ENCODE measurements around the gene ROBO3.

Gene ROBO3

GRCh38 chr11:124892750-124893454, 27.7 kb downstream of the ROBO3 start:
- DNase-seq = peak in 1 of 2 donors; percentile 13

GRCh38 chr11:124893781-124894401, 28.7 kb downstream of the ROBO3 start:
- peak in 1 of 2 donors; percentile 11 for DNase-seq

DNA sequence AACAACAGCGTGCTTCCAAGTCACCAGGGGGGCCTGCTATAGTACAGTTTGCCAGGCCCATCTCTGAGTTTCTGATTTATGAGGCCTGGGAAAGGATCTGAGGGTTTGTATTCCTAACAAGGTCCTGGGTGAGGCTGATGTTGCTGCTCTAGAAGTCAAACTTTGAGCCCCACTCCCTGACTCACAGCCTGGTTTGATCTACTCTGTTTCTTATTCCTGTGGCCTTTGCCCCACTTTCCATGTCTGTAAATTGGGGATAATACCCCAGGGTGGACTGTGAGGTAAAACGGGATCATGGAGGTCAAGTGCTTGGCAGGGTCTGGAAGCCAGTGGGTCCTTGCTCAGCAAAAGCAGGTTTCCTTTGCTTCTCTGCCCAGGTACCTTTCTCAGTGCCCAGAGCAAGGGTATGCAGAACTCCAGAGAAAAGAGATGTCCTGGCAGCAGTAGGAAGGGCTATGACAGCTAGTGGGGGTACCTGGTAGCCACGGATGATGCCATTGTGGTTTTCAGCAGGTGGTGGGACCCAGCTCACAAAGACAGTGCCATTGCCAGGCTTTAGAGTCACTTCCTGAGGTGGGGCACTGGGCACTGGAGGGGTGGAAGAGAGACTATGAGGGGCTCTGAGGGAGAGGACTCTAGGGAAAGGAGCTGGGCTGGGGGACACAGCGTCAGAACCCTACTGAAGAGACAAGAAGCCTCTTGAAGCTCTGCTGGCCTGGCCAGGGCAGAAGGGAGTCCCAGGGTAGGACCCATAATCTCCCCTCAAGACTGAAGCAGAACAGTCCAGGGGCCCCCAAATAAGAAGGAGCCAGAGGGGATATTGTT, 29.6 kb downstream of the ROBO3 start:
- peak in 1 of 2 donors; percentile 6 for DNase-seq

DNA sequence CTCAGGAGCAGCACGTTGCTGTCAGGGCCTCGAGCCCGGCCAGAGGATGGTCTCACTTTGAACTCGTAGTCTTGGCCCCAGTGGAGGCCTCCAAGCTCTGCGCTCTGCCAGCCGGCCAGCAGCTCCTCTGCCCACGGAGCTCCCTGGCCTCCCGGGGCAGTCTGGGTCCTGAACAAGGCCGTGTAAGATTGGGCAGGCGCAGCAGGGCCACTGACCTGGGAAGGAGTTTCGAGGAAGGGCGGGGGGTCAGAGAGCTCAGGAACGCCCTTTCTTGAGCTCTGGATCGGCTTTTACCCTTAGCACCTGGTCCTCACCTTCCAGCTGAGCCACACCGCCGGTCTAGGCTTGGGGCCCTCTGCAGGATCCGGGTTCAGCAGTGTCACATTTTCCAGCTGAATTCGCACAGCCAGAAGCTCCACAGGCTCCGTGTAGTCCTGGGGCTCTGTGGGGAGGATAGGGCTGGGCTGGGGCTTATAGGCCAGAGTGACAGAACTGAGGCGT, 30.3 kb downstream of the ROBO3 start:
- peak in 1 of 2 donors; percentile 9 for DNase-seq

DNA sequence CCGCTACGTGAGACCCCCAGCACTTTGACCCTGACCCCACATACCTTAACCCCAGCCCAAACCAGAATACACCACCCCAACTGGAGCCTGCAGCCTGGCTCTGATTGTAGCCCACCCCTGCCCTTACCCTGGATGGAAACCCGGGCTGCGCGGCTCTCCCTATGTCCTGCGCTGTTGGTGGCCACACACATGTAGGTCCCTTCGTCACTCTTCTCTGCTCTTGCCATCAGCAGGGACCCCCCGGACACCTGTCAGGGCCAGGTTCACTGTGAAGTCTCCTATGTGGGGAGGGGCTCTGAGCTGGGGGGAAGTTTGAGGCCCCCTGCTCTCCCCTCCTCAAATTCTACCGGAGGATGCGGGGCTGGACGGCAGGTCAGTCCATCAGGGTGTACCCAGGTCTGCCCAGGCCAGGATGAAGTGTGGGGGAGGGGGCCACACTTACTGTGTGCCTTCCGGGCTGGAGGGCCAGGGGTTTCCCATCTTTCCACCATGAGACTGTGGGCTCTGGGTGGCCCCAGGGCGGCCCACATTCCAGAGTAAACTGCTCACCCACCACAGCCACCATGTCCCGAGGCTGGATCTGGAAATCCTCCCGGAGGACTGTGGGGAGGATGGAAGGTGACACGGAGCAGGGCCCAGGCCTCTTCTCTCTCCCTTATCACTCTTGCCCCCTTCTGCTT, 31.0 kb downstream of the ROBO3 start:
- peak in 1 of 2 donors; percentile 11 for DNase-seq

DNA sequence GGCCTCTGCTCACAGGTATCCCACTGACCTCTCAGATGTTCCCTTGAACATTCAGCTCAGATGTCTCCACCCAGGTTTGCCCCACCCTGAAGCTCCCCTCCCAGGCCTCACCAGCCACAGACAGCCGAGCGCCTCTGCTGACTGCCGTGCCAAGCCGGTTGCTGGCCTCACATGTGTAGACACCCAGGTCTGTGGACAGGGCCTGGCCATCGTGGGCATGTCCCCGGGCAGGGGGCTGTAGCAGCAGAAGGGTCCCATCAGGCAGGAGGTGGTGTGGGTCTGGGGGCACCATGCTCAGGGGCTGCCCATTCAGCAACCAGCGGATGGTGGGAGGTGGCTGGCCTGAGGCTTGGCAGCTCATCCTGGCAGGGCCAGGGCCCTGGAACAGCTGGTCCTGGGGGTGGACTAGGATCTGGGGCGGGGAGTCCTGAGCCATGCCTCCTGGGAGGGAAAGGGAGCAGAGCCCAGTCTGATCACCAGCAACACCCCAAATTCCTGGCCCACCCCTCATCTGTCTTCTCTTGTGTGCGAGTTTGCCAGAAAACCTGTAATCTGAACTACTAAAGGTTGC, 31.7 kb downstream of the ROBO3 start:
- peak in 1 of 2 donors; percentile 11 for DNase-seq

- peak in 1 of 2 donors; percentile 12 for DNase-seq
These were observed 32.5 kb downstream of the ROBO3 start, which contains the start of gene ROBO4 for GRCh38 chr11:124897674-124898262. Gene ROBO4 (minus strand): TSS chr11:124897865. CDS start chr11:124897795, 70 bp downstream.

GRCh38 chr11:124898263-124898680, 33.0 kb downstream of the ROBO3 start:
- DNase-seq = no peak

DNA sequence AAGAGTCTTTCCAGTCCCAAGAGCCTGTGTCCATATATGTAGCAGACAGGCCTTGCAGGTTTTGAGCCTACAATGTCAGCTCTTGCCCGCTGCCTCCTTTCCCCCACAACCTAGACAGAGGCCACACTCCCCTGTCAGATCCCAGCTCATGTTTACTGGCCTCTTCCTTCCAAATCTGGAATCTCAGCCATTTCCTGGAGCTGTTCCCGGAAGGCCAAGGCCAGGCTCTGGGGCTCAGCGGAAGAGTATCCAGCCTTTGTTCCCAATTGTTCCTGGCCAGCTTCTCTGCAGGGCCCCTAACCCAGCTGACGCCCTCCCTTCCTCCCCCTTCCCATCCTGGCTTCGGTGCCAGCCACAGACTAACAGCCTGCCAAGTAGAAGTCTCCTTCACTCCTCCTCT, 33.5 kb downstream of the ROBO3 start:
- peak in 1 of 2 donors; percentile 4 for DNase-seq

DNA sequence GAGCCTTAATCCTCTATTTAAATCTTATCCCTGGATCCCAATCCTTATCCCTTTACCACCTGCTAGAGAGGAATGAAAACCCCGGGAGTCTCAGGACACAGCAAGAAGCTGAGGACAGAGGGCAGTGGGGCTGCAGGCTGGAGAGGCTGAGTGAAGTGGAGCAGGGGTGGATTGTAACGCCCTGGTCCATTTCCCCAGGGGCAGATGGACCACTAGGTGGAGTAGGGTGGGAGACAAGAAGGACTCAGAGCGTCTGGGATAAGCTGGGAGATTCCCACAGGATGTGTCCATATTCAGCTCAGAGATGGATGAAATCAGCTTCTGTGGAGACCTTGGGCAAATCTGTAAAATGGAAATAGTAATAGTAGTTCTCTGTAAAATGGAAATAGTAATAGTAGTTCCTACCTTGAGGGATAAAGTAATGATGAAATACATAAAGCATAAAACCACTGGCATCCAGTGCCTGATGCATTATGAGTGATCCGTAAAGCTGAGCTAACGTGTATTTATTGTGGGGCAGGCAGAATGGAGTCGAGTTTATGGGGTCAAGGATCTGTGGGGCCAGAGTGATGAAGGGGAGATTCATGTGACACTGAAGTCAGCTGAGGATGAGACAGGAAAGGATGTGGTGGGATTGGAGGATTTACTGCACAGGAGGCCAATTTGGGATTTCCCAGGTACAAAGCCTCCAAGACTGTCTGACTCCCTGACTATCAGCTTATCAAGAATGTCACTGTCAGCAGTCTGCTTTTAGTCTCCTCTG, 34.3 kb downstream of the ROBO3 start:
- peak in 1 of 2 donors; percentile 15 for DNase-seq

GRCh38 chr11:124900464-124900863, 35.2 kb downstream of the ROBO3 start:
- DNase-seq = no peak

- no peak for DNase-seq
These were observed 37.4 kb downstream of the ROBO3 start for GRCh38 chr11:124902616-124903015.

DNA sequence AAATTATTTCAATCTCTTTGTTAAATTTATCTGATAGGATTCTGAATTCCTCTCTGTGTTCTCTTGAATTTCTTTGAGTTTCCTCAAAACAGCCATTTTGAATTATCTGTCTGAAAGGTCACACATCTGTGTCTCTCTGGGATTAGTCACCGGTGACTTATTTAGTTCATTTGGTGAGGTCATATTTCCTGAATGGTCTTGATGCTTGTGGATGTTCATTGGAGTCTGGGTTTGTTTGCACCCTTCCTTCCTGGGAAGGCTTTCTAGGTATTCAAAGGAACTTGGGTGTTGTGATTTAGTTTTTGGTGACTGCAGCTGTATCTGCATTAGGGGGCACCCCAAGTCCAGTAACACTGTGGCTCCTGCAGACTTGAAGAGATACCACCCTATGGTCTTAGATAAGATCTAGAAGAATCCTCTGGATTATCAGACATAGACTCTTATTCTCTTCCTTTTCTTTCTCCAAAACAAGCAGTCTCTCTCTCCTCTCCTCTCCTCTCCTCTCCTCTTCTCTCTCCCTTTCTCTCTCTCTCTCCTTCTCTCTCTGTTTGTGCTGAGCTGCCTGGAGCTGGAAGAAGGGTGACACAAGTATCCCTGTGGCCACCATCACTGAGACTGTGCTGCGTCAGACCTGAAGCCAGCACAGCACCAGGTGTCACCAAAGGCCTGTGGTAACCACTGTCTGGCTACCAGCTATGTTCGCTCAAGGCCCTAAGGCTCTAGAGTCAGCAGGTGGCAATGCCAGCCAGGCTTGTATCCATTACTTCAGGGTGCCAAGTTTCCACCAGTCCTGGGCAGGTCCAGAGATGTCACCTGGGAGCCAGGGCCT, 50.5 kb downstream of the ROBO3 start:
- no peak for DNase-seq

DNA sequence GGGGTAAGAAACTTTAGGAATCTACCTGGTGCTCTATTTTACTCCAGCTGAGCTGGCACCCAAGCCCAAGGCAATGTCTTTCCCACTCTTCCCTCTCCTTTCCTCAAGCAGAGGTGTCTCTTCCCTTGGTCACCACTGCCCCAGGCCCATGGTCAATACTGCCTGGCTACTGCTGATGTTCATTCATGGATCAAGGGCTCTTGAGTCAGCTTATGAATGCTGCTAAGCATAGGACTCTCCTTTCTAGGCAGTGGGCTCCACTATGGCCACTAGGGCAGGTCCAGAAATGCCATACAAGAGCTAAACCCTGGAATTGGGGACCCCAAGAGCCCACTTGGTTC, 51.1 kb downstream of the ROBO3 start:
- no peak for DNase-seq

GRCh38 chr11:124917115-124917637, 51.9 kb downstream of the ROBO3 start:
- no peak for DNase-seq

GRCh38 chr11:124918950-124919349, 53.7 kb downstream of the ROBO3 start, which contains the start of gene HEPN1:
Gene HEPN1 (plus strand): TSS chr11:124919250.
- DNase-seq = no peak

DNA sequence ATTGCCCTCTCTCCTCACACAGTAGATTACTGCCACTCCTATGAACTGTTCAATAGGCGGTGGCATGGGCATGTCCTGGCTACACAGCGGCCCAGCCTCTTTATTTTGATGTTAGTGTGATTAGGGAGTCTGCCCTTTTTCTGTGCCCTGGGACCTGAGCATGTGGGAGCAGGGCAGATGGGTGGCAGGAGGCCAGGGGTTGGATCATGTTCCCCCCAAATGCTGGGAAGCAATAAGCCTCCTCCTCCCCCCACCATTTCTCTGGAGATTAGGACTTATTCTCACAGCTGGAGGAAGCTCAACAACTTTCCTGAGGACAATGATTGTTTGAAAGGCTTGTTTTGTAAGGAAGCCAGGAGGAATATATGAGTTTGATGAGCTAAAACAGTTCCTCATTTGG, 54.7 kb downstream of the ROBO3 start:
- no peak for DNase-seq

GRCh38 chr11:124920356-124920755, 55.1 kb downstream of the ROBO3 start:
- DNase-seq = no peak

DNA sequence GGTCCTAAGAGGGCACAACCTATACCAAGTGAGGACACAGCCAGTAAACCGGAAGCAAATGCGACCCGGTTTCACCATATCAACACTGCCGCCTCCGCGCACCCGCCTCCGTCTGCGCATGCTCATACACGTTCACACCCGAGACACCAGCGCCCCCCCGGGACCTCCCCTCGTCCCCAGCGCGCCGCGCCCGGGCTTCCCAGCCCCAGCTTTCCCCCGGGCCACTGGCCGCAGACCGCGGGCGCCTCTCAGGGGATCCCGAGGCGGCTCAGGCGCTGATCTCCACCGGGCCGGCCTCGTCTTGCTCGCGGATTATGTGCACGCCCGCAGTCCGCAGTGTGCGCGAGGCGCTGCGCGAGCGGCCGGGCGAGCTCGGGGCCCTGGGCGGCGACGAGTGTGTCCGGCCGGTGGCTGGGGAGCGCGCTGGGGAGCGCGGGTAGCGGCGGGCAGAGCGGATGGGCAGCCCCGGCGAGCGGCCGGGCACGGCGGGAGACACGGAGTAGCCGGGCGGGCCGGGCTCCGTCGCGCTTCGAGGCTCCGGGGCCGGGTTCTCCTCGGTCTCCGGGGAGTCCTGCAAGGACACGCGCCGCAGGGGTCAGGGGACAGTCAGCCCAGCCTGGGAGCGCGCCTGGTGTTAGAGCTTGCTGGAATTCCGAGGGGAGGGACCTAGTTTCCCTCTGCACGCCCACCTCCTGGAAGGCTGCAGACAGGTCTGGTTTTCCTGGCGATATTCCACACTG, 55.8 kb downstream of the ROBO3 start:
- peak; percentile 79 to 81 for DNase-seq
